ENCODE measurements around the gene SPG7. TPM values are rescaled to one million over a fixed set of nuclear protein-coding genes. Genes with fewer than 3 reads are reported as not detected.
A peak's percentile ranks its signal among the peaks of the same experiment; 100 is the strongest.

Gene SPG7
- total RNA-seq, 1 donor, result 78.1 TPM

- peak overlapping the region; percentile 91 for H3K4me3 ChIP-seq (ENCODE audit: low read depth, low read length)
- TF ChIP-seq CTCF (IDR thresholded peaks at IDR 0.05; ENCODE audit: insufficient read depth, low read length), result peak; percentile 34
- peak; percentile 34 for DNase-seq (ENCODE audit: low read depth)
These were observed 16.8 kb upstream of the SPG7 start for GRCh38 chr16:89491238-89491869.

GRCh38 chr16:89491974-89492687 is 16.1 kb upstream of the SPG7 start:
- peak overlapping the region; percentile 91 for H3K4me3 ChIP-seq (ENCODE audit: low read depth, low read length)
- TF ChIP-seq CTCF (IDR thresholded peaks at IDR 0.05; ENCODE audit: insufficient read depth, low read length), result no peak
- no peak for DNase-seq (ENCODE audit: low read depth)

- no peak for DNase-seq (ENCODE audit: low read depth)
- no peak for TF ChIP-seq CTCF (IDR thresholded peaks at IDR 0.05; ENCODE audit: insufficient read depth, low read length)
- H3K4me3 ChIP-seq (ENCODE audit: low read depth, low read length), result no peak overlapping the region
These were observed 14.4 kb upstream of the SPG7 start for GRCh38 chr16:89493776-89494175.

- no peak for TF ChIP-seq CTCF (IDR thresholded peaks at IDR 0.05; ENCODE audit: insufficient read depth, low read length)
- DNase-seq (ENCODE audit: low read depth), result peak; percentile 65
- H3K4me3 ChIP-seq (ENCODE audit: low read depth, low read length), result no peak overlapping the region
These were observed 13.1 kb upstream of the SPG7 start for GRCh38 chr16:89495121-89495520.

GRCh38 chr16:89498839-89499238 is 9.4 kb upstream of the SPG7 start:
- no peak overlapping the region for H3K4me3 ChIP-seq (ENCODE audit: low read depth, low read length)
- no peak for DNase-seq (ENCODE audit: low read depth)
- no peak for TF ChIP-seq CTCF (IDR thresholded peaks at IDR 0.05; ENCODE audit: insufficient read depth, low read length)

- TF ChIP-seq CTCF (IDR thresholded peaks at IDR 0.05; ENCODE audit: insufficient read depth, low read length), result no peak
- H3K4me3 ChIP-seq (ENCODE audit: low read depth, low read length), result no peak overlapping the region
- DNase-seq (ENCODE audit: low read depth), result no peak
These were observed 8.4 kb upstream of the SPG7 start for GRCh38 chr16:89499767-89500166.
